ENCODE results near the gene TESMIN. TPM values are rescaled to one million over a fixed set of nuclear protein-coding genes. Genes with fewer than 3 reads are reported as not detected.

Gene TESMIN
- total RNA-seq, 1 experiment from 2014 or later = 78.8 TPM

DNA sequence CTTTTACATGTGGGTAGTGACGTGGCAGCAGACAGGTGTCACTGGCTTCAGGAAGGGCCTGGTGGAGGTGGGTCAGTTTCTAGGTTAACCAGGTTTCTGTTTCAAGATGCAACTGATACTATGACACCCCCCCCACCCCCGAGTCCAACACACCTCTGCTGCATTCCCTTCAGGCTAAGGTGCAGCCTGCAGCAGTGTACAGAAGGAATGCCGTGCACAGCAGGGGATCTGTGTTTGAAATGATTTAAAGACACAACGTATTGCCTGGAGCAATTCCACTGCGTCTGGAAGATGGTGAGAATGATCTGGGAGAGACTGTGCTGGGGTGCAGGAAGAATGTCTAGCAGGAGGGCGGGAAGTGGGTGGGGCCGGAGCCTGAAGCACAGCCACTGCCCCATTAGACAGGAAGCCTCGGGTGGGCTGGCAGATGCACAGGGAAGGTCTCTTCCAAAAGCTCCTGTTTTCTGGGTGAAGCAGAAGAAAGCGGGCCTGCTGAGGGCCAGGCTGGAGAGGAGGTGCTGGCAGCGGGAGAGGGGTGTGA, 11.9 kb upstream of the TESMIN start:
- ATAC-seq = peak; percentile 70
- Mint-ChIP-seq H3K4me1 (peaks cover 10% of the 10 kb centered on the region), H3K27ac (peak overlapping the region; percentile 88), H3K27me3 (ENCODE audit: low read depth) (no peaks in the 10 kb centered on the region), H3K36me3 (peaks cover 8% of the 10 kb centered on the region), H3K4me3 (no peak overlapping the region), H3K9me3 (no peaks in the 10 kb centered on the region)
- DNase-seq (ENCODE audit: low spot score) = peak; percentile 39
- POLR2A ChIA-PET = no interaction called here
- CTCF ChIA-PET = interaction anchor here (1.9 kb wide), 1 partner anchor 35 kb away, joined by 13 read pairs; no protein-coding TSS in a partner anchor
- TF ChIP-seq NR3C1 (CRISPR knock-in tag; conservative IDR thresholded peaks at IDR 0.05; ENCODE audit: low read depth) (no peak), PRRX2 (CRISPR knock-in tag; IDR thresholded peaks at IDR 0.05) (no peak), GABPB1 (CRISPR knock-in tag; IDR thresholded peaks at IDR 0.05) (no peak), GTF2I (CRISPR knock-in tag; conservative IDR thresholded peaks at IDR 0.05) (no peak), RELA (CRISPR knock-in tag; IDR thresholded peaks at IDR 0.05; ENCODE audit: borderline replicate concordance) (no peak), NFYB (CRISPR knock-in tag; conservative IDR thresholded peaks at IDR 0.05; ENCODE audit: low read depth) (no peak), SOX15 (CRISPR knock-in tag; IDR thresholded peaks at IDR 0.05) (no peak), KAT7 (CRISPR knock-in tag; IDR thresholded peaks at IDR 0.05; ENCODE audit: borderline replicate concordance) (no peak), TCF7 (CRISPR knock-in tag; IDR thresholded peaks at IDR 0.05; ENCODE audit: low read depth) (no peak), NR2C2 (CRISPR knock-in tag; IDR thresholded peaks at IDR 0.05) (no peak), ZNF219 (CRISPR knock-in tag; IDR thresholded peaks at IDR 0.05; ENCODE audit: borderline replicate concordance) (no peak), EMX1 (CRISPR knock-in tag; IDR thresholded peaks at IDR 0.05) (no peak)
- TF ChIP-seq, protein P1, sequence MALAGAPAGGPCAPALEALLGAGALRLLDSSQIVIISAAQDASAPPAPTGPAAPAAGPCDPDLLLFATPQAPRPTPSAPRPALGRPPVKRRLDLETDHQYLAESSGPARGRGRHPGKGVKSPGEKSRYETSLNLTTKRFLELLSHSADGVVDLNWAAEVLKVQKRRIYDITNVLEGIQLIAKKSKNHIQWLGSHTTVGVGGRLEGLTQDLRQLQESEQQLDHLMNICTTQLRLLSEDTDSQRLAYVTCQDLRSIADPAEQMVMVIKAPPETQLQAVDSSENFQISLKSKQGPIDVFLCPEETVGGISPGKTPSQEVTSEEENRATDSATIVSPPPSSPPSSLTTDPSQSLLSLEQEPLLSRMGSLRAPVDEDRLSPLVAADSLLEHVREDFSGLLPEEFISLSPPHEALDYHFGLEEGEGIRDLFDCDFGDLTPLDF (CRISPR knock-in tag; IDR thresholded peaks at IDR 0.05) = no peak
- TF ChIP-seq, protein P2, sequence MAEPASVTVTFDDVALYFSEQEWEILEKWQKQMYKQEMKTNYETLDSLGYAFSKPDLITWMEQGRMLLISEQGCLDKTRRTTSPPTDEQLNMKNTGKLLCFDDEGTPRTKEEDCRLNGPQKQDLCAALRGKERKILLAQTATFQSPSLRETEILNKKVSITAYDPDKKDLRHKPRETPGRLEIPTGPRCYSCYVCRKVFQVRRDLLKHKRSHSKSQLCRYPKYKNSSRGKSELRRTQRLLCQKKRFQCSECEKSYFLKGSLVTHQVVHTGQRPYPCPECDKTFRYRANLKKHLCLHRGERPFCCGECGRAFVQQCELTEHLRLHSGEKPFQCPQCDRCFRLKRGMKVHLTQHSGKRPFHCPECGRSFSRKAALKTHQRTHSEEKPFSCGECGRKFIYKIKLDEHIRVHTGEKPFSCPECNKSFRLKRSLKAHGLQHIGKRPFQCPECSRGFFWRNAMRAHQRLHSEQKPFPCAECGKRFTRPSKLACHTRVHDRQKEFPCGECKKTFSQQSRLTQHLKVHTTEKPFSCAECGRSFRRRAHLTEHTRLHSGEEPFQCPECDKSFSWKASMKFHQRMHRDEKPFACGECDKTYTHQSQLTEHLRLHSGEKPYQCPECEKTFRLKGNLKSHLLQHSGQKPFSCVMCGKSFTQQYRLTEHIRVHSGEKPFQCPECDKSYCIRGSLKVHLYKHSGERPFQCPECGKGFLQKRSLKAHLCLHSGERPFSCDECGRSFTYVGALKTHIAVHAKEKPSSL (CRISPR knock-in tag; conservative IDR thresholded peaks at IDR 0.05) = no peak
- TF ChIP-seq, protein P3, sequence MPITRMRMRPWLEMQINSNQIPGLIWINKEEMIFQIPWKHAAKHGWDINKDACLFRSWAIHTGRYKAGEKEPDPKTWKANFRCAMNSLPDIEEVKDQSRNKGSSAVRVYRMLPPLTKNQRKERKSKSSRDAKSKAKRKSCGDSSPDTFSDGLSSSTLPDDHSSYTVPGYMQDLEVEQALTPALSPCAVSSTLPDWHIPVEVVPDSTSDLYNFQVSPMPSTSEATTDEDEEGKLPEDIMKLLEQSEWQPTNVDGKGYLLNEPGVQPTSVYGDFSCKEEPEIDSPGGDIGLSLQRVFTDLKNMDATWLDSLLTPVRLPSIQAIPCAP (CRISPR knock-in tag; IDR thresholded peaks at IDR 0.05) = no peak
- TF ChIP-seq, protein P4, sequence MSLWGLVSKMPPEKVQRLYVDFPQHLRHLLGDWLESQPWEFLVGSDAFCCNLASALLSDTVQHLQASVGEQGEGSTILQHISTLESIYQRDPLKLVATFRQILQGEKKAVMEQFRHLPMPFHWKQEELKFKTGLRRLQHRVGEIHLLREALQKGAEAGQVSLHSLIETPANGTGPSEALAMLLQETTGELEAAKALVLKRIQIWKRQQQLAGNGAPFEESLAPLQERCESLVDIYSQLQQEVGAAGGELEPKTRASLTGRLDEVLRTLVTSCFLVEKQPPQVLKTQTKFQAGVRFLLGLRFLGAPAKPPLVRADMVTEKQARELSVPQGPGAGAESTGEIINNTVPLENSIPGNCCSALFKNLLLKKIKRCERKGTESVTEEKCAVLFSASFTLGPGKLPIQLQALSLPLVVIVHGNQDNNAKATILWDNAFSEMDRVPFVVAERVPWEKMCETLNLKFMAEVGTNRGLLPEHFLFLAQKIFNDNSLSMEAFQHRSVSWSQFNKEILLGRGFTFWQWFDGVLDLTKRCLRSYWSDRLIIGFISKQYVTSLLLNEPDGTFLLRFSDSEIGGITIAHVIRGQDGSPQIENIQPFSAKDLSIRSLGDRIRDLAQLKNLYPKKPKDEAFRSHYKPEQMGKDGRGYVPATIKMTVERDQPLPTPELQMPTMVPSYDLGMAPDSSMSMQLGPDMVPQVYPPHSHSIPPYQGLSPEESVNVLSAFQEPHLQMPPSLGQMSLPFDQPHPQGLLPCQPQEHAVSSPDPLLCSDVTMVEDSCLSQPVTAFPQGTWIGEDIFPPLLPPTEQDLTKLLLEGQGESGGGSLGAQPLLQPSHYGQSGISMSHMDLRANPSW (CRISPR knock-in tag; conservative IDR thresholded peaks at IDR 0.05; ENCODE audit: low read depth) = no peak
- TF ChIP-seq, protein P5, sequence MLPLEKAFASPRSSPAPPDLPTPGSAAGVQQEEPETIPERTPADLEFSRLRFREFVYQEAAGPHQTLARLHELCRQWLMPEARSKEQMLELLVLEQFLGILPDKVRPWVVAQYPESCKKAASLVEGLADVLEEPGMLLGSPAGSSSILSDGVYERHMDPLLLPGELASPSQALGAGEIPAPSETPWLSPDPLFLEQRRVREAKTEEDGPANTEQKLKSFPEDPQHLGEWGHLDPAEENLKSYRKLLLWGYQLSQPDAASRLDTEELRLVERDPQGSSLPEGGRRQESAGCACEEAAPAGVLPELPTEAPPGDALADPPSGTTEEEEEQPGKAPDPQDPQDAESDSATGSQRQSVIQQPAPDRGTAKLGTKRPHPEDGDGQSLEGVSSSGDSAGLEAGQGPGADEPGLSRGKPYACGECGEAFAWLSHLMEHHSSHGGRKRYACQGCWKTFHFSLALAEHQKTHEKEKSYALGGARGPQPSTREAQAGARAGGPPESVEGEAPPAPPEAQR (CRISPR knock-in tag; IDR thresholded peaks at IDR 0.05) = no peak

DNA sequence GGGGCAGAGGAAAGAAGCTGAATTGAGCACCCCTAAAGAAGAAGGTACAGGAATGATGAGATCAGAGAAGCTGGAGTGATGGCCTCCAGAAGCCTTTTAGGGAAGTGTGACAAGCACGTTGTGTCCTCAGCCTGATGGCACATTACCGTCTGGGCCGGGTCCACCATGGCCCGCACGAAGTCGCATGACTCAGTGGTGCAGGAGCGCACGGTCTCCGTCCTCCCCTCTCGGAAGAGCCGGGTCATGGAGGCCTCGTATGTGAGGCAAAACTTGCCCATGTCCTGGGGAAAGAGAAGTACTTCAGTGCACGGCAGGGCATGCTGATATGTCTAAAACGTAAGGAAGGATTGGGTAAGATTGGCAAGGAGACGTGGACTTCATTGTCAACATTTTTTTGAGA, 11.2 kb upstream of the TESMIN start:
- ATAC-seq (no peak), DNase-seq (ENCODE audit: low spot score) (no peak)
- no peaks in the 10 kb centered on the region for H3K9me3 Mint-ChIP-seq
- ChIA-PET POLR2A (no interaction called here), CTCF (no interaction called here)
- H3K4me3 Mint-ChIP-seq = no peak overlapping the region
- H3K27ac Mint-ChIP-seq = peak overlapping the region; percentile 81; the same call in 1 of the 2 replicates
- H3K4me1 Mint-ChIP-seq = peaks cover 7% of the 10 kb centered on the region
- no peaks in the 10 kb centered on the region for H3K27me3 Mint-ChIP-seq (ENCODE audit: low read depth)
- H3K36me3 Mint-ChIP-seq = peaks cover 10% of the 10 kb centered on the region
- TF ChIP-seq ZNF263 (CRISPR knock-in tag; IDR thresholded peaks at IDR 0.05; ENCODE audit: low read depth) (no peak), FOXP1 (CRISPR knock-in tag; IDR thresholded peaks at IDR 0.05; ENCODE audit: borderline replicate concordance) (no peak), FOXJ3 (CRISPR knock-in tag; IDR thresholded peaks at IDR 0.05; ENCODE audit: borderline replicate concordance) (no peak), CBFB (CRISPR knock-in tag; IDR thresholded peaks at IDR 0.05; ENCODE audit: low read depth) (no peak), ZNF121 (CRISPR knock-in tag; IDR thresholded peaks at IDR 0.05) (no peak), NFE2L1 (CRISPR knock-in tag; IDR thresholded peaks at IDR 0.05) (no peak), TCF7 (CRISPR knock-in tag; IDR thresholded peaks at IDR 0.05; ENCODE audit: low read depth) (no peak), NR1H2 (CRISPR knock-in tag; IDR thresholded peaks at IDR 0.05) (no peak), SMAD3 (CRISPR knock-in tag; IDR thresholded peaks at IDR 0.05; ENCODE audit: borderline replicate concordance) (no peak)
- TF ChIP-seq, protein P6, sequence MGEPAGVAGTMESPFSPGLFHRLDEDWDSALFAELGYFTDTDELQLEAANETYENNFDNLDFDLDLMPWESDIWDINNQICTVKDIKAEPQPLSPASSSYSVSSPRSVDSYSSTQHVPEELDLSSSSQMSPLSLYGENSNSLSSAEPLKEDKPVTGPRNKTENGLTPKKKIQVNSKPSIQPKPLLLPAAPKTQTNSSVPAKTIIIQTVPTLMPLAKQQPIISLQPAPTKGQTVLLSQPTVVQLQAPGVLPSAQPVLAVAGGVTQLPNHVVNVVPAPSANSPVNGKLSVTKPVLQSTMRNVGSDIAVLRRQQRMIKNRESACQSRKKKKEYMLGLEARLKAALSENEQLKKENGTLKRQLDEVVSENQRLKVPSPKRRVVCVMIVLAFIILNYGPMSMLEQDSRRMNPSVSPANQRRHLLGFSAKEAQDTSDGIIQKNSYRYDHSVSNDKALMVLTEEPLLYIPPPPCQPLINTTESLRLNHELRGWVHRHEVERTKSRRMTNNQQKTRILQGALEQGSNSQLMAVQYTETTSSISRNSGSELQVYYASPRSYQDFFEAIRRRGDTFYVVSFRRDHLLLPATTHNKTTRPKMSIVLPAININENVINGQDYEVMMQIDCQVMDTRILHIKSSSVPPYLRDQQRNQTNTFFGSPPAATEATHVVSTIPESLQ (CRISPR knock-in tag; IDR thresholded peaks at IDR 0.05) = no peak
- TF ChIP-seq, protein P7, sequence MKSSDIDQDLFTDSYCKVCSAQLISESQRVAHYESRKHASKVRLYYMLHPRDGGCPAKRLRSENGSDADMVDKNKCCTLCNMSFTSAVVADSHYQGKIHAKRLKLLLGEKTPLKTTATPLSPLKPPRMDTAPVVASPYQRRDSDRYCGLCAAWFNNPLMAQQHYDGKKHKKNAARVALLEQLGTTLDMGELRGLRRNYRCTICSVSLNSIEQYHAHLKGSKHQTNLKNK (CRISPR knock-in tag; IDR thresholded peaks at IDR 0.05) = no peak
